ENCODE data around the gene TRAFD1.

The TRAFD1 gene

DNA sequence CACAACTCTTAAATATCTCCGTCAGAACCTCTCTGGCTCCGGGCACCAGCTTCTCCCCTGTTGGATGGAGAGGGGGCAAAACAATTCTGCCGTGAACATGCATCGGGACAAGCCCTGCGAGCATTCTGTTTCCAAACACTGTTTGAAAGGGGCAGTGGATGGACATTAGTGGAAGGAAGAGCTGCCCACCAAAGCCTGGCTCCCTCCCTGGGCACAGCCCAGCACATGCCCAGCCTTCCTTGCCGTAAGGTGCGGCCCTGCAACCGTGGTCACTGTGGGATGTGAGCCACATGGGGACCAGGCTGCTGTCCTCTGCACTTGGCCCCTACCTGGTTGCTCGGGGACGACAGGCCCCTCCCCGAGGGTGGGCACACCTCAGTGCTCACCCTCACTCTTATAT, 54.0 kb downstream of the TRAFD1 start:
- DNase-seq (ENCODE audit: low read depth), result no peak

- DNase-seq (ENCODE audit: low read depth), result no peak
These were observed 54.6 kb downstream of the TRAFD1 start for GRCh38 chr12:112179916-112180315.

DNA sequence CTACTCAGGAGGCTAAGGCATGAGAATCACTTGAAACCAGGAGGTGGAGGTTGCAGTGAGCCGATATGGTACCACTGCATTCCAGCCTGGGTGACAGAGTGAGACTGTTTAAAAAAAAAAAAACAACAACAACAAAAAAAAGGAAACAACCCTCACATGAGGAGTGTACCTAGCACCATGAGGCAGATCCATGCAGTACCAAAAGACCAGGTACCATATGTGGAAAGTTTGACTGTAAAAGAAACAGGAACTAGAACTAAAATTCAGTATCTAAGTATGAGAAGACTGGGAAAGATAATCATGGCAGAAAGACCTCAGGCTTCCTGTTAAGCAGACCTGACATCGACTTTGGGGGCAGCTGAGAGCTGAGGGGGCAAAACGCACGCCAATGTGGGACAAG, 55.1 kb downstream of the TRAFD1 start:
- no peak for DNase-seq (ENCODE audit: low read depth)

DNA sequence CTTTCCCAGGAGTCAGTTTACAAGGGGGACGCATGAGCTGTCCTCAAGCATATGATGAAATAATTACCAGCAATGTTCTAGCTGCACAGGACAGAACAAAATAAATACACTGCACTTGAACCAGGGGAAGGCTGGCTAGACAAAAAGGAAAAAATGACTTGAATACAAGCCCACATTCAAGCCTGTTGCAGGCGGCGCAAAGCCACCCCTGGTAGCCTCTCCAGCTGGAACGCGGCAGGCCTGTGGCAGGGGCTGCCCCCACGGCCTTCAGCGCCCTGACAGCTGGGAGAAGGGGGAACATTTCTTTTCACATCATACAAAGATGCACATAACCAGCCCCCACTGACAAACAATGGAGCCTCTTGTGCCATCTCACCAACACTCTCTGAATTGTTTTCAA, 57.1 kb downstream of the TRAFD1 start:
- no peak for DNase-seq (ENCODE audit: low read depth)

DNA sequence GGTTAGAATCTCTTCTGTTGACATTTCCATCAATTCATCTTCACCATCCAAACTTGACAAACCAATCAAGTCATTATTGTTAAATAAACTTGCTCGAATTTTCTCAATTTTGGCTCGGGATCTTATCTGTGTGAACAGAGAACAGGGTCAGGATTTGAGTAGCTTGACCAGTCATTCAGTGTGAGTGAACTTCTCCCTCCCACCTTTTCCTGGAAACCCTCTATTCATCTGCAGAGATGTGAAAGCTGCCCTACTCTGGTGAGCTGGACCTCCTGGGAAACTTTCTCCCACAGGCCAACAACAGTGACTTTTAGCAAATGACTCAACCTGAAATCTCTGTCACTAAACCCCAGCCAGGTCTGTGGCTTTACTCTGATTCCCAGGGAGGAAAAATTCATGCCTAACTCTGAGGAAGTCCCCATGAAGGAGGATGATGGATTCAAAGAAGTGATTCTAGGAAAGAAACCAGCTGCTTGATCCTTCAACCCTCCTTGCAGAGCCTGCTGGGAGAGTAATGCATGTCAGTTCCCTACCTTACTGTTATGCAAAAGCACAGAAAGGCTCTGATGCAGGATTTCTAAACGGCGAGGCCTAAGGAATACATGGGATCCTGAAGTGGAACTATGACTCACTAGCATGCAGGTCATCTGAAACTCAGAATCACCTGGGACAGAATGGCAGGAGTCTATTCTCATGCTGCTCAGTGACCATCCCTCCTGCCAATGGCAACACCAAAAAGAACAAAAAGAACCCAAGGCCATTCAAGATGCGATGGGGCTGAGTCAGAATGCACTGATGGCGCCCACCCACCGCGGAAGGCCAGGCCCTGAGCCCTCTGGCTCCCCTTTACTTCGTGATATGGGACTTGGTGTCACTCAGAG, 58.0 kb downstream of the TRAFD1 start:
- no peak for DNase-seq (ENCODE audit: low read depth)

- no peak for DNase-seq (ENCODE audit: low read depth)
These were observed 58.9 kb downstream of the TRAFD1 start for GRCh38 chr12:112184056-112184887.

DNA sequence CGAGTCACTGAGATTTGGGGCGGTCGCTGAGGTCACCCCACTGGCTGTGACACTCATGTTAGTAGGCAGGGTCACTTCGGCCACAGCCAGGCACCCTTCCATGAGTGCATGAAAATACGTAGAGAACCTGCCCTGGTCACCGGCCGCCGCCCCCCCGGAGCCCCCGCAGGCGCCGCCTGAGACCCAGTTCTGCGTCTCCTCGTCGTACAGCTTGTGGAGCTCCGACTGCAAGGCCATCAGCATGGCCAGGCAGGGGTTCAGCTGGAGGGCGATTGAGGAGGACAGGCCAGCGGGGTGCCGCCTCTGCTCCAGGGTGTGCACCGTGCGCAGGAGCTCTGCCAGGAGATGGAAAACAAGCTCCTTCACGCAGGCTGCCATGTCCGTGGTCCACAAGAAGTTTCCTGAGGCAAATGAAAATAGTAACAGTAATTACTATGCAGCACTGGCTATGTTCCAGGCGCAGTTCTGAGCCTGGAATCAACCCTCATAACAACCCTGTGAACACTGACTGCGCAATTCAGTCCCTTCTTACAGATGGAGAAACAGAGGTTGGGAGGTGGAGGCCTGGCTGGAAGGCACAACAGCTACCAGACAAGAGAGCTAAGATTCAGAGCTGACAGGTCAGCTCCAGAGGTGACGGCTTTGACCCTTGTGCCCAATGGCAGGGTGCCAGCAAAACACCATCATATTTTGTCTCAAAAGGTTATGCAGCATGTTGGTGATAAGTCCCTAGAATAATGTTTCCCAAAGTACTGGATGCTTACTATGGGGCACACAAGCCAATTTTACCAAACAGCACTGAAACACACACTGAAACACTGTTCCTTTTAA, 59.9 kb downstream of the TRAFD1 start:
- no peak for DNase-seq (ENCODE audit: low read depth)

GRCh38 chr12:112188130-112188830, 62.9 kb downstream of the TRAFD1 start:
- DNase-seq (ENCODE audit: low read depth), result no peak

GRCh38 chr12:112190231-112191025, 65.1 kb downstream of the TRAFD1 start:
- no peak for DNase-seq (ENCODE audit: low read depth)

GRCh38 chr12:112191201-112191600, 65.8 kb downstream of the TRAFD1 start:
- DNase-seq (ENCODE audit: low read depth), result no peak

DNA sequence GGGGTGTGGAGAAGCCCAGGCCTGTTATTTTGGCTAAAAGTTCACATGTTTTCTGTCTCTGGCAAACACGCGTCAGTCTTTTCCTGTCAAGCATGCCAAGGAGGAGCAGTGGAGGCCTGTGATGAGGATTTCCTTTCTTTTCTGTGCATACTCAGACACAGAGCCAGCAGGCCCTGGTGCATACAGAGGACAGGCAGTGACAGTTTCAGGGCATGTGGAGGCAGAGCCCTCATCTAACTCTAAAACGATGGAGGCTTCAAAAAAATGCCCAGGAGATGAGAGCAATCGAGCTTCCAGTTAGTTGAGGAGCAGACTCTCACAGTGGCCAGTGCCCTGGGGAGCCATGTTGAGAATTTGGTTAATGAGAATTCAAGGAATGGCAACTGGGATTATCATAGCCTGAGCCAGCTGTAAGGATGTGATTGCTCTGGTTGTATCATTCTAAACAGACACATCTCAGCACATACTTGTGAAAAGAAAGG, 66.5 kb downstream of the TRAFD1 start:
- no peak for DNase-seq (ENCODE audit: low read depth)

- DNase-seq (ENCODE audit: low read depth), result no peak
These were observed 67.1 kb downstream of the TRAFD1 start for GRCh38 chr12:112192475-112192874.

DNA sequence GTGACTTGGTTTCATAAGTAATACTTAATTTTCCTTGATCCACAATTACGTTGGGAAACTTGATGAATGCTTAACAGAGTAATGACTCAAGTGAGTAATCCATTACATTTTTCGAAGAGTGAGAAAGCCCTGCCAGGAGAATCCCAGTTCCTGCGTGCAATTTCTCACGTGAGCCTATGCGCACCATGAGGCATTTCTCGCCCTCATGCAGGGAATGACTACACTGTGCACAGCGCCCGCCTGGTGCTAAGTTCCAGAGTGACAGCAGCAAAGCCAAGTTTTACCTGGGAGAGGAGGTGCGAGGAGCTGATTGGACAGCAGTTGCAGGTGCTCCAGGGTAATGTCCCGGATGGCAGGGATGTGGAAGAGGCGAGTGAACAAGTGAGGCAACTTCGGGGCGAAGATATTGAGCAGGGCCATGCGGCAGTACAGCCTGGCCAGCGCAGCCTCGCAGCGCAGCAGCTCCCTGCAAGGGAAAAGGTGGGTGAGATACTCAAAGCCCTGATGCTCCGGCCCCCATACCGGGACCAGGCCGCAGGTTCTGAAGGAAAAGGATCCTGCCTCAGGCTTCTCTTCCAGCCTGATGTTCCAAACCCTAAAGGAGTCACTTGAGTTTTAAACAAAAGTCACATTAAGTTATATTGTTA, 69.4 kb downstream of the TRAFD1 start:
- no peak for DNase-seq (ENCODE audit: low read depth)

GRCh38 chr12:112196196-112196875, 71.0 kb downstream of the TRAFD1 start:
- no peak for DNase-seq (ENCODE audit: low read depth)

DNA sequence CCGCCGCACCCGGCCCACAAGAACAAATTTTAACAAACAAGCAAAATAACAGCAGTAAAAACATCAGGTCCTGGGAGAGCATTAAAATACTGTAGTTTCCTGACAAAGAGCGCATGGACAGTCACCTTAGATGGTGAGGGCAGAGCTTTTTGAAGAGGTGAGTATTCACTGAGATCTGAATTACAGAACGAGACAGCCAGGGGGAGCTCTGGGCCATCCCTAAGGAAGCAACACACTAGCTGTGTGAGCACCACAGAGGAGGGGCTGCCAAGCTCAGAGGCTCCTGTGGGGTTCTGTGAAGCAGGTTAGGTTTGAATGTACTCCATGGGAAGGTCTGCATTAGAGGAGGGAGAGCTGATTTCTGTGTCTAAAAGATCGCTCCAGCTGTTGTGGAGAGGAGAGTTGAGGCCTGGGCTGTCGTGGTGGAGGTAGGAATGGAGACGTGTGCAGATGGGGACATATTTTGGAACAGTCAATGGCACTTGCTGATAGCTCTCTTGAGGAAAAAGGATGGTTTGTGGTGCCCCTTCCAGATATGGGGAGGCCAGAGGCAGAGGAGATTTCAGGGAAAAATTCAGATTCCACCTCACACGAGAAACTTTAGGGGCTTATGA, 72.9 kb downstream of the TRAFD1 start:
- no peak for DNase-seq (ENCODE audit: low read depth)

DNA sequence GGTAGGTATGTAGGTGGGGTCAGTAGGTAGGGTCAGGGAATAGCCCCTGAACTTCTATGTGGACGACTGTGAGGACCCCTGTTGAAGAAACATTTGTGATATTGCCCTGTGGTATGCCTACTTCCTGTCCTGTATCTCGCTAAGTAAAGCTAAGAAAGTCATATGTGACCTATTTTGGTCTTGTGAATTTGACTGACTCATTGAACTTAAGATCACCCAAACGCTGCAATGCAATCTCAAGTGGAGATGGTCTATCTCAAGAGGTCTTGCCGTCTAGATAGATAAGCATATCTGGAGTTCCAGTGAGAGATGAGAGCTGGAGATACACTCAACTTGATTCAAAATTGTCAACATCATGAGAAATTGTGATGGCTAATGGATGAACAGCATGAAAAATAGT, 73.8 kb downstream of the TRAFD1 start:
- no peak for DNase-seq (ENCODE audit: low read depth)

Measured in stimulated activated CD8-positive, alpha-beta memory T cell treated with anti-CD3 and anti-CD28 coated beads, Interleukin-12 subunit alpha, Interleukin-12 subunit beta, amount 100 ng/mL, for 4 hours (primary cell).